Measurements from ENCODE around the gene GAREM1. TPM values are rescaled to one million over a fixed set of nuclear protein-coding genes. Genes with fewer than 3 reads are reported as not detected.
"Not testable (repeated sequence)": the region's sequence is repeated elsewhere in the genome, so short reads cannot be mapped to it uniquely, and the experiment has no call there.

GAREM1 gene
- total RNA-seq, 1 donor from 2014 or later, result 9.5 TPM

- no peak for TF ChIP-seq CTCF (IDR thresholded peaks at IDR 0.05; ENCODE audit: unreplicated experiment)
- Mint-ChIP-seq H3K27ac (no peak overlapping the region), H3K36me3 (no peaks in the 10 kb centered on the region), H3K4me1 (peaks cover 13% of the 10 kb centered on the region), H3K9me3 (no peaks in the 10 kb centered on the region), H3K27me3 (ENCODE audit: low read depth) (peaks cover 29% of the 10 kb centered on the region), H3K4me3 (no peak overlapping the region)
- no peak for DNase-seq (ENCODE audit: low spot score in 2 of 2, unreplicated experiment in 2 of 2)
Observed at GRCh38 chr18:32483002-32483401, 12.3 kb upstream of the GAREM1 start.

GRCh38 chr18:32482117-32482516, 11.4 kb upstream of the GAREM1 start:
- DNase-seq (ENCODE audit: low spot score in 2 of 2, unreplicated experiment in 2 of 2), result no peak
- H3K4me3 Mint-ChIP-seq, result no peak overlapping the region
- H3K9me3 Mint-ChIP-seq, result no peaks in the 10 kb centered on the region
- peaks cover 25% of the 10 kb centered on the region for H3K27me3 Mint-ChIP-seq (ENCODE audit: low read depth)
- H3K27ac Mint-ChIP-seq, result no peak overlapping the region
- no peak for TF ChIP-seq CTCF (IDR thresholded peaks at IDR 0.05; ENCODE audit: unreplicated experiment)
- no peaks in the 10 kb centered on the region for H3K36me3 Mint-ChIP-seq
- H3K4me1 Mint-ChIP-seq, result peaks cover 13% of the 10 kb centered on the region

- Mint-ChIP-seq H3K36me3 (no peaks in the 10 kb centered on the region), H3K9me3 (no peaks in the 10 kb centered on the region), H3K4me1 (peaks cover 13% of the 10 kb centered on the region), H3K27me3 (ENCODE audit: low read depth) (peaks cover 28% of the 10 kb centered on the region), H3K4me3 (no peak overlapping the region), H3K27ac (no peak overlapping the region)
- DNase-seq (ENCODE audit: low spot score in 2 of 2, unreplicated experiment in 2 of 2), result no peak
- TF ChIP-seq CTCF (IDR thresholded peaks at IDR 0.05; ENCODE audit: unreplicated experiment), result no peak
Observed at GRCh38 chr18:32480581-32480980, 9.9 kb upstream of the GAREM1 start.

GRCh38 chr18:32478807-32479206, 8.1 kb upstream of the GAREM1 start:
- no peak for TF ChIP-seq CTCF (IDR thresholded peaks at IDR 0.05; ENCODE audit: unreplicated experiment)
- Mint-ChIP-seq H3K4me3 (no peak overlapping the region), H3K9me3 (no peaks in the 10 kb centered on the region), H3K27me3 (ENCODE audit: low read depth) (peaks cover 27% of the 10 kb centered on the region), H3K4me1 (peaks cover 7% of the 10 kb centered on the region), H3K36me3 (no peaks in the 10 kb centered on the region), H3K27ac (no peak overlapping the region)
- DNase-seq (ENCODE audit: low spot score in 2 of 2, unreplicated experiment in 2 of 2), result no peak

GRCh38 chr18:32478317-32478716, 7.6 kb upstream of the GAREM1 start:
- no peak for TF ChIP-seq CTCF (IDR thresholded peaks at IDR 0.05; ENCODE audit: unreplicated experiment)
- H3K27me3 Mint-ChIP-seq (ENCODE audit: low read depth), result peaks cover 29% of the 10 kb centered on the region
- H3K9me3 Mint-ChIP-seq, result no peaks in the 10 kb centered on the region
- no peak for DNase-seq (ENCODE audit: low spot score in 2 of 2, unreplicated experiment in 2 of 2)
- no peaks in the 10 kb centered on the region for H3K36me3 Mint-ChIP-seq
- peaks cover 5% of the 10 kb centered on the region for H3K4me1 Mint-ChIP-seq
- H3K4me3 Mint-ChIP-seq, result no peak overlapping the region
- no peak overlapping the region for H3K27ac Mint-ChIP-seq

GRCh38 chr18:32476106-32476505, 5.4 kb upstream of the GAREM1 start:
- TF ChIP-seq CTCF (IDR thresholded peaks at IDR 0.05; ENCODE audit: unreplicated experiment), result no peak
- no peak overlapping the region for H3K4me3 Mint-ChIP-seq
- H3K4me1 Mint-ChIP-seq, result peaks cover 12% of the 10 kb centered on the region
- H3K36me3 Mint-ChIP-seq, result no peaks in the 10 kb centered on the region
- peaks cover 43% of the 10 kb centered on the region for H3K27me3 Mint-ChIP-seq (ENCODE audit: low read depth)
- no peak for DNase-seq (ENCODE audit: low spot score in 2 of 2, unreplicated experiment in 2 of 2)
- H3K9me3 Mint-ChIP-seq, result no peaks in the 10 kb centered on the region
- no peak overlapping the region for H3K27ac Mint-ChIP-seq

GRCh38 chr18:32475069-32475468, 4.4 kb upstream of the GAREM1 start:
- not testable (repeated sequence) for H3K27ac Mint-ChIP-seq; DNase-seq (ENCODE audit: low spot score in 2 of 2, unreplicated experiment in 2 of 2); H3K9me3 Mint-ChIP-seq; H3K4me3 Mint-ChIP-seq; H3K36me3 Mint-ChIP-seq
- Mint-ChIP-seq H3K27me3 (ENCODE audit: low read depth) (peaks cover 43% of the 10 kb centered on the region), H3K4me1 (peaks cover 14% of the 10 kb centered on the region)

Data from mesothelial cell of epicardium (in vitro differentiated cells).